Natural killer cell (primary cell): ENCODE measurements around the gene NAT16. TPM values are rescaled to one million over a fixed set of nuclear protein-coding genes. Genes with fewer than 3 reads are reported as not detected.

Experiments used
- ATAC-seq, 3 donors: fragments of 150-1000 bp in 2 of 3; fragments of 200-7000 bp in 1 of 3; cut with Tn5 transposase; 1 replicate in 1 of 3; 2 replicates in 2 of 3; pipeline ENCODE4 v1.10.0; 2021; ENCODE audit warnings: mild to moderate bottlenecking in 2 of 3, moderate library complexity in 2 of 3
- DNase-seq, 2 donors: peaks; one replicate each; pipeline versions ENCODE4 v3.0.0 to v3.0.0-alpha.2; 2013 to 2021; ENCODE audit warnings: mixed read lengths in 1 of 2
- H3K27ac ChIP-seq: one replicate; pipeline ENCODE4 v1.5.1; 2013; ENCODE audit warnings: mild to moderate bottlenecking, low read length
- H3K27me3 ChIP-seq: one replicate; pipeline ENCODE4 v1.6.1; 2013; ENCODE audit warnings: low read length; ENCODE audit not compliant: control insufficient read depth, insufficient read depth
- H3K36me3 ChIP-seq: one replicate; pipeline ENCODE4 v1.6.1; 2013; ENCODE audit warnings: low read length; ENCODE audit not compliant: control insufficient read depth, insufficient read depth
- H3K4me1 ChIP-seq: one replicate; pipeline ENCODE4 v1.6.1; 2013; ENCODE audit warnings: low read length; ENCODE audit not compliant: control insufficient read depth, insufficient read depth
- H3K4me3 ChIP-seq: one replicate; pipeline ENCODE4 v1.5.1; 2013; ENCODE audit warnings: low read length
- H3K9me3 ChIP-seq: one replicate; pipeline ENCODE4 v1.6.1; 2013; ENCODE audit warnings: low read length; ENCODE audit not compliant: control insufficient read depth, insufficient read depth
- H3K27ac Mint-ChIP-seq, 2 donors: one replicate each; pipeline ENCODE4 v1.8.0; 2022; ENCODE audit warnings: mild to moderate bottlenecking in 2 of 2, mixed read lengths in 2 of 2, moderate library complexity in 1 of 2
- H3K27me3 Mint-ChIP-seq, 2 donors: one replicate each; pipeline ENCODE4 v1.8.0; 2022; ENCODE audit warnings: low read depth in 2 of 2, mixed read lengths in 2 of 2
- H3K36me3 Mint-ChIP-seq: one replicate; pipeline ENCODE4 v1.8.0; 2022; ENCODE audit warnings: mixed read lengths
- H3K4me1 Mint-ChIP-seq, 2 donors: one replicate each; pipeline ENCODE4 v1.8.0; 2022; ENCODE audit warnings: mixed read lengths in 2 of 2
- H3K4me3 Mint-ChIP-seq: one replicate; pipeline ENCODE4 v1.8.0; 2022; ENCODE audit warnings: mild to moderate bottlenecking, moderate library complexity, mixed read lengths
- H3K9me3 Mint-ChIP-seq, 2 donors: one replicate each; pipeline ENCODE4 v1.8.0; 2022; ENCODE audit warnings: mixed read lengths in 2 of 2
- WGBS: methylation state at CpG from one replicate; pipeline ENCODE4 v1.1.7; 2013; ENCODE audit warnings: missing lambda C conversion rate; ENCODE audit not compliant: insufficient coverage; 5-methylcytosine and 5-hydroxymethylcytosine counted together
- intact Hi-C: fragments of 100-400 bp; cut with micrococcal nuclease; formaldehyde crosslinking; loops from one replicate; pipeline ENCODE4 v1.14.2; 2022
- total RNA-seq, 4 donors: library from RNA; stranded (reverse); fragments of 120-200 nt in 1 of 4; gene quantifications; one replicate each; pipeline versions ENCODE4 v1.2.3 to v1.2.4, GENCODE V29; 2013 to 2022
- TF ChIP-seq, protein P1 (sequence below): fragments of 200-600 bp; IDR thresholded peaks from one replicate; pipeline ENCODE4 v1.8.0; 2022; ENCODE audit warnings: antibody characterized with exemption

Gene NAT16
- total RNA-seq, 3 donors from 2014 or later (not counting 1 experiment from before 2014, with no cell fraction given), result not detected

DNA sequence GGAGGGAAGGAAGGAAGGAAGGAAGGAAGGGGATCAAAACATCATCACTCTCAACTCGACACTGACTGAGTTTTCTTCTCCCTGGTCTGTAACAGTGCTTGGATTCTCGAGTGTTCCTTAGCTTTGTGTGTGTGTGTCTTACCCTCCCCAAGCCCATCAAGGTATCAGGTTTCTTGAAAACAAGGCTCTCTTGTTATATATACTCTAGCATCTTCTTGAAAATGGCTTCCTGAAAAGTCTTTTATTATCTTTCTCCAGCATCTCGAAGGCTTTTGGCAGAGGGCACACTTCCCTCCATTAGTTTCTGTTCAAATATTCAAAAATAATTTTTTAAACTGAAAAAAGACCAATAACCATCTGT is 39.8 kb downstream of the NAT16 start:
- no peak overlapping the region for H3K4me3 Mint-ChIP-seq
- H3K4me3 ChIP-seq, result no peak overlapping the region
- WGBS, result 79% methylated on average over 2 of the region's 3 CpGs
- no peaks in the 10 kb centered on the region for H3K36me3 Mint-ChIP-seq
- peaks cover 15 to 17% of the 10 kb centered on the region in 2 donors for H3K27me3 Mint-ChIP-seq
- intact Hi-C loops, result no loop called here
- ATAC-seq, result no peak
- H3K27me3 ChIP-seq, result peaks cover 3% of the 10 kb centered on the region
- no peaks in the 10 kb centered on the region for H3K9me3 Mint-ChIP-seq
- H3K4me1 Mint-ChIP-seq, result peaks cover 26 to 42% of the 10 kb centered on the region in 2 donors
- TF ChIP-seq, protein P1, sequence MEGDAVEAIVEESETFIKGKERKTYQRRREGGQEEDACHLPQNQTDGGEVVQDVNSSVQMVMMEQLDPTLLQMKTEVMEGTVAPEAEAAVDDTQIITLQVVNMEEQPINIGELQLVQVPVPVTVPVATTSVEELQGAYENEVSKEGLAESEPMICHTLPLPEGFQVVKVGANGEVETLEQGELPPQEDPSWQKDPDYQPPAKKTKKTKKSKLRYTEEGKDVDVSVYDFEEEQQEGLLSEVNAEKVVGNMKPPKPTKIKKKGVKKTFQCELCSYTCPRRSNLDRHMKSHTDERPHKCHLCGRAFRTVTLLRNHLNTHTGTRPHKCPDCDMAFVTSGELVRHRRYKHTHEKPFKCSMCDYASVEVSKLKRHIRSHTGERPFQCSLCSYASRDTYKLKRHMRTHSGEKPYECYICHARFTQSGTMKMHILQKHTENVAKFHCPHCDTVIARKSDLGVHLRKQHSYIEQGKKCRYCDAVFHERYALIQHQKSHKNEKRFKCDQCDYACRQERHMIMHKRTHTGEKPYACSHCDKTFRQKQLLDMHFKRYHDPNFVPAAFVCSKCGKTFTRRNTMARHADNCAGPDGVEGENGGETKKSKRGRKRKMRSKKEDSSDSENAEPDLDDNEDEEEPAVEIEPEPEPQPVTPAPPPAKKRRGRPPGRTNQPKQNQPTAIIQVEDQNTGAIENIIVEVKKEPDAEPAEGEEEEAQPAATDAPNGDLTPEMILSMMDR, result no peak
- peaks cover 26% of the 10 kb centered on the region for H3K4me1 ChIP-seq
- no peak for DNase-seq
- no peaks in the 10 kb centered on the region for H3K36me3 ChIP-seq
- H3K27ac Mint-ChIP-seq, result peak overlapping the region; percentile 23 to 98
- H3K27ac ChIP-seq, result no peak overlapping the region
- H3K9me3 ChIP-seq, result no peaks in the 10 kb centered on the region

DNA sequence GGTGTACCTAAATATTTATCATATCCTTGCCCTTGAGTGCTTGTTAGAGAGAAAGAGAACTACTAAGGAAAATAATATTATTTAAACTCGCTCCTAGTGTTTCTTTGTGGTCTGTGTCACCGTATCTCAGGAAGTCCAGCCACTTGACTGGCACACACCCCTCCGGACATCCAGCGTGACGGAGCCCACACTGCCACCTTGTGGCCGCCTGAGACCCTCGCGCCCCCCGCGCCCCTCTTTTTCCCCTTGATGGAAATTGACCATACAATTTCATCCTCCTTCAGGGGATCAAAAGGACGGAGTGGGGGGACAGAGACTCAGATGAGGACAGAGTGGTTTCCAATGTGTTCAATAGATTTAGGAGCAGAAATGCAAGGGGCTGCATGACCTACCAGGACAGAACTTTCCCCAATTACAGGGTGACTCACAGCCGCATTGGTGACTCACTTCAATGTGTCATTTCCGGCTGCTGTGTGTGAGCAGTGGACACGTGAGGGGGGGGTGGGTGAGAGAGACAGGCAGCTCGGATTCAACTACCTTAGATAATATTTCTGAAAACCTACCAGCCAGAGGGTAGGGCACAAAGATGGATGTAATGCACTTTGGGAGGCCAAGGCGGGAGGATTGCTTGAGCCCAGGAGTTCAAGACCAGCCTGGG is 41.8 kb downstream of the NAT16 start:
- Mint-ChIP-seq H3K36me3 (no peaks in the 10 kb centered on the region), H3K9me3 (no peaks in the 10 kb centered on the region), H3K27ac (peak overlapping the region; percentile 88 to 98), H3K4me3 (peak overlapping the region; percentile 67), H3K27me3 (peaks cover 0 to 3% of the 10 kb centered on the region in 2 donors), H3K4me1 (peaks cover 21 to 33% of the 10 kb centered on the region in 2 donors)
- Histone ChIP-seq H3K27me3 (no peaks in the 10 kb centered on the region), H3K4me3 (no peak overlapping the region), H3K27ac (peak overlapping the region; percentile 68), H3K36me3 (no peaks in the 10 kb centered on the region), H3K9me3 (no peaks in the 10 kb centered on the region), H3K4me1 (peaks cover 22% of the 10 kb centered on the region)
- ATAC-seq (peak; percentile 85 to 99 (median 97)), DNase-seq (peak; percentile 85 to 87)
- WGBS, result 0% methylated on average over 13 of the region's 16 CpGs
- intact Hi-C loops, result loop anchor here (1.0 kb wide), 1 partner anchor 27 kb away; the partner anchor contains the start of gene VGF
- TF ChIP-seq, protein P1, result peak; percentile 92

DNA sequence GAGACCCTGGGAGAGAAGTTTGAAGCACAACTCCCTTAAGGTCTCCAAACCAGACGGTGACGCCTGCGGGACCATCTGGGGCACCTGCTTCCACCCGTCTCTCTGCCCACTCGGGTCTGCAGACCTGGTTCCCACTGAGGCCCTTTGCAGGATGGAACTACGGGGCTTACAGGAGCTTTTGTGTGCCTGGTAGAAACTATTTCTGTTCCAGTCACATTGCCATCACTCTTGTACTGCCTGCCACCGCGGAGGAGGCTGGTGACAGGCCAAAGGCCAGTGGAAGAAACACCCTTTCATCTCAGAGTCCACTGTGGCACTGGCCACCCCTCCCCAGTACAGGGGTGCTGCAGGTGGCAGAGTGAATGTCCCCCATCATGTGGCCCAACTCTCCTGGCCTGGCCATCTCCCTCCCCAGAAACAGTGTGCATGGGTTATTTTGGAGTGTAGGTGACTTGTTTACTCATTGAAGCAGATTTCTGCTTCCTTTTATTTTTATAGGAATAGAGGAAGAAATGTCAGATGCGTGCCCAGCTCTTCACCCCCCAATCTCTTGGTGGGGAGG is 42.4 kb downstream of the NAT16 start:
- 87% methylated on average over 8 of the region's 9 CpGs for WGBS
- peaks cover 0 to 2% of the 10 kb centered on the region in 2 donors for H3K27me3 Mint-ChIP-seq
- intact Hi-C loops, result loop anchor here (1.0 kb wide), 1 partner anchor 28 kb away; the partner anchor contains the start of gene VGF
- ATAC-seq (no peak), DNase-seq (no peak)
- no peaks in the 10 kb centered on the region for H3K36me3 Mint-ChIP-seq
- H3K4me1 ChIP-seq, result peaks cover 22% of the 10 kb centered on the region
- H3K4me1 Mint-ChIP-seq, result peaks cover 21 to 30% of the 10 kb centered on the region in 2 donors
- H3K9me3 Mint-ChIP-seq, result no peaks in the 10 kb centered on the region
- H3K4me3 Mint-ChIP-seq, result peak overlapping the region; percentile 67
- H3K36me3 ChIP-seq, result no peaks in the 10 kb centered on the region
- H3K9me3 ChIP-seq, result no peaks in the 10 kb centered on the region
- H3K4me3 ChIP-seq, result no peak overlapping the region
- H3K27ac Mint-ChIP-seq, result peak overlapping the region; percentile 88 to 98
- H3K27me3 ChIP-seq, result no peaks in the 10 kb centered on the region
- TF ChIP-seq, protein P1, result no peak
- H3K27ac ChIP-seq, result peak overlapping the region; percentile 68
